HG03196 (cell line): ENCODE measurements around the gene AP1M1.

Experiments
- ATAC-seq: cut with Tn5 transposase; IDR thresholded peaks from one replicate; pipeline ENCODE4 v1.9.1; 2021; ENCODE audit not compliant: unreplicated experiment

AP1M1 gene

DNA sequence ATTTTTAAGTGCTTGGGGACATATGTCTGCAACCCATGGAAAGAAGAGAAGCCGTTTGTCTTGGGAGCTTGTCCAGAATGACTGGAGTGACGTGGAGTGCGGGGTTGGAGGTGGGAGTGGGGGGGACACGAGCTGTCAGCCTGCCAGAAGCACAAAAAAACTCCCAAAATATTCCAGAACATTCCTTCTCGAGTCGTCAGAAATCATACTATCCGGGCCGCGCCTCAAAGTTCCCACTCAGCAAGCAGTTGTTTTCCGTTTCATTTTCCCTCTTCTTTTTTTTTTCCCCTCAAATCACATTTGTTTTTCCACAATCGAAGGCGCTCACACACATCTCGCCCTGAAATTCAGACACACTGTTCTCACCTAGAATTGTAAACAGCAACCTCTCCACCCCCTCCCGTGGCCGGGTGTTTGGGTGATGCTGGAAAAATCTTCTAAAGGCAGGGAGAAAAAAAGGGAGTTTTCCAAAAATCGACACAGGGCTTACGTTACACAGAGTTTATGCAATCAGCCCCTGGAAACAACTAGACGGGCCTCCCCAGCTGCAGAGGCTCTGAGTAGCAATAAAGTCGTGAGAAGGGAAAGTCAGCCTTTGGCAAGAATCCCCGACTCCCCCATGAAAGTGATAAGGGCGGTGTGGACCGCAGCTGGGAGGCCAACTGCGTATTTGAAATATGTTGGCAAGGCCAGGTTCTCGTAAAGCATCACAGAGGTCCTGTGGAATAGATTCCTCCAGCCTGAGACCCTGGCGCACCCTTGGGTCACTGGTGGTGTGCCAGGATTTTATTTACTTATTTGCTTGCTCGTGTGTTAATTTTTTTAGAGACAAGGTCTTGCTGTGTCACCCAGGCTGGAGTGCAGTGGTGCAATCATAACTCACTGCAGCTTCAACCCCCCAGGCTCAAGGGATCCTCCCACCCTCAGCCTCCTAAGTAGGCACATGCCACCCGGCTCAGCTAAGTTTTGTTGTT lies 95.7 kb downstream of the AP1M1 start:
- ATAC-seq: no peak

GRCh38 chr19:16295057-16295456 lies 97.3 kb downstream of the AP1M1 start:
- no peak for ATAC-seq
